T-helper 9 cell (primary cell): ENCODE results near the gene LARP4B.

Experiments used
- DNase-seq: peaks from one replicate; pipeline ENCODE4 v3.0.0-alpha.2; 2020

The LARP4B gene

GRCh38 chr10:921471-922414 lies 9.8 kb downstream of the LARP4B start:
- DNase-seq = no peak

- DNase-seq = no peak
These were observed 11.1 kb downstream of the LARP4B start for GRCh38 chr10:920450-920849.

GRCh38 chr10:919481-919880 lies 12.0 kb downstream of the LARP4B start:
- DNase-seq = no peak

DNA sequence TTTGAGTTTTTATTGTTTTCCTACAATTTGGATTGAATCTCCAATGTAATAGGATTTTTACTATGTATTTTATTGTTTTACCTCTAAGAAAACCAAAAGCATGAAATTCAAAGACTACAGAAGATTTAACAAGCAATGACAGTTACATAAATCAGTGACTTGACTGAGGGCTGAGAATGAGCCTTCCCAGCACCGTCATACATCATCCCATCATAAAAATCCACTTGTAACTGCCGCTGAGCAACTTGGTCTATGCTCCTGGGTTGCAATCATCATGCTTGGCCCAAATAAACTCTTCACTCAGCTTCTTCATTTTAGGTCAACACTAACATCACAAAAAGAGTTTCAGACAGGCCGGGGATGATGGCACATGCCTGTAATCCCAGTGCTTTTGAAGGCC lies 13.5 kb downstream of the LARP4B start:
- DNase-seq = no peak

DNA sequence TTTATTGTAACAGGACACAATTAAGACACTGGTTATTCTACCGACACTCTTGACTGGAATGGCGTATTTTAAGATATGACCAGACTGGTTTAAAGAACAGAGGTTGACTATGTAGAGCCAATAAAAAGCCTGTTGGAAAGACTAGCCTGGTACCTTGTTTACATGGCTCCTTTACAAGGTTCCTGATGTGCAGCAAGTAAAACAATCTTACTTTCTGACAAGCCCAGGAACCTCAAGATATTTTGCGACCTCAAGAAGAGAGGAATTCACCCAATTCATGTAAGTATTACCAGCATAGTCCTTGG lies 14.1 kb downstream of the LARP4B start:
- no peak for DNase-seq

- DNase-seq = no peak
These were observed 14.6 kb downstream of the LARP4B start for GRCh38 chr10:916716-917415.

- DNase-seq = no peak
These were observed 21.7 kb downstream of the LARP4B start for GRCh38 chr10:909831-910230.

DNA sequence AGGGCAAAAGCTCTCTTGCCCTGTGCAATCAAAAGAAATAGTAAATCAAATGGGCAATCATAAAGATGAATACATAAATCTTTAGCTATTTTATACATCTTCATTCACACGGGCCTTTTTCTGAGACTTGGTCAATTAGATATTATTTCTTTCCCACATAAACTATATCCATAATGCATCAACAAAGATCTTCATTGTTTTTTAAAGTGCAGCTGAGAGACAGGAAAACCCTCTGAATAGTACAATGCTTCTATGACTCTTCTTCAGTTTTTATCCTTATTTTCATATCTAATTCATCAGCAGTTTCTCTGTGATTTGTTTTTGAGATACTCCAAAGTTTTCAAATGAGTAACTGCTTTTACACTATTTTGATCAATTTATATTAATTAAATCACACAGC lies 25.5 kb downstream of the LARP4B start:
- no peak for DNase-seq

DNA sequence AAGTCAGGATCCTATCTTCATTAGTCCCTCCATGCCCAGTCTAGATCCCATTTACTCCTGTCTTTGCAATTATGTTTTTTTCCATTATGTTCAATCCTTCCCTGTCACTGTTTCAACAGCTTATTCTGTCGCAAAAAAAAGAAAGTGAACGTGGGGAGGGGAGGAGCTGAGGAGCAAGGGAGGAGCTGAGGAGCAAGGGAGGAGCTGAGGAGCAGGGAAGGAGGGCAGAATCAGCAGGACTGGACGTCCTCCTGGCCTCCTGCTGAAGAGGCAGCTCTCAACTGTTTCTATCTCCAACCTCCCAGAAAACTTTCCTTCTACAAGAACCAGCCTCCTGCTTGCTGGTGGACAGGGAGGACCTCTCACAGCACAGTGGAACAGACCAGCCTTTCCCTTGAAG lies 26.0 kb downstream of the LARP4B start:
- DNase-seq = no peak

GRCh38 chr10:904403-904802 lies 27.1 kb downstream of the LARP4B start:
- no peak for DNase-seq

- DNase-seq = no peak
These were observed 33.4 kb downstream of the LARP4B start for GRCh38 chr10:898141-898540.

- DNase-seq = no peak
These were observed 34.5 kb downstream of the LARP4B start for GRCh38 chr10:896982-897381.

DNA sequence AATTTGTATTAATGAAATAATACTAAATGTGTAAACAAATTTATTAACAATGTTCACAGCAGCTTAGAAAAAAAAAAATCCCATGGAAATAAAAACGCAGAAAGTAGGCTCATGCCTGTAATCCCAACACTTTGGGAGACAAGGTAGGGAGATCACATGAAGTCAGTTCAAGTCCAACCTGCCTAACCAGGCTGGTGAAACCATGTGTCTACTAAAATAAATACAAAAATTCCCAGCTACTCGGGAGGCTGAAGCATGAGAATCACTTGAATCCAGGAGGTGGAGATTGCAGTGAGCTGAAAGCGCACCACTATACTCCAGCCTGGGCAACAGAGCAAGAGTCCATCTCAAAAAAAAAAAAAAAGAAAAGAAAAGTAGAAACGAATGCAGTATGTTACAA lies 36.2 kb downstream of the LARP4B start:
- no peak for DNase-seq

DNA sequence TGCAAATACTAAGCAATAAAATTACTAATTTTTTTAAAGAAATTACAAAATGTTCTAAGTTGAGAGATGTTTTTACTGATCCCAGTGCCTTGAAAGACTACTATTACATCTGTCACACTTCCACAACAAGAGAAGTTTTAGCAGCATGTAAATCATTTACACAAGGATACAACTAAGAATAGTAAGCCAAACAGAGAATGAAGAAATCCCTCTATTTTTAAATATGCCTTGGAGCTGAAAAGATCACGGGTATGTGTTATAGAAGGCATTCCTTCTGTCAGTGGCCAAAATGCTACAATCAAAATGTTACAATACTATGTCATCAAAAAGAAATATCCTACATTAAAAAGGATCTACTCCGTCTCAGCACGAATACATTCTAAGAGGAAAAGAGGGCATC lies 52.6 kb downstream of the LARP4B start:
- DNase-seq = no peak

DNA sequence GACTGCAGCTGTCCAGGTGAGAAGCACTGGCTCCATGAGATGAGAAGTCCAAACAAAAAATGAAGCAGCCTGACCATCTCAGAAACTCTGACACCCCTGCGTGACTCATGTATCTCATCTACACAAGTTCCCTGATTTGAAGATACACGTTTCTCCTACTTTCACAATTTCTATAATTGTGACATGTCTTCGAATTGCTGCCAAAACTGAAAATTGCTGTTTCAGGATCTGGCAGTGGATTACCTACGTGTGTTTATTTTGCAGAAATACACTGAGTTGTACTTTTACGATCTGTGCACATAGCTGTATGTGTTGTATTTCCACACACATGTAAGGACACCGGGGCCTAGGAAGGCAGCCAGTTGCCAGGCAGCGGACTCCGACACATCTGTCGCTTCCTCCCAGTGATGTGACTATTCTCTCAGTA lies 53.2 kb downstream of the LARP4B start:
- DNase-seq = no peak

DNA sequence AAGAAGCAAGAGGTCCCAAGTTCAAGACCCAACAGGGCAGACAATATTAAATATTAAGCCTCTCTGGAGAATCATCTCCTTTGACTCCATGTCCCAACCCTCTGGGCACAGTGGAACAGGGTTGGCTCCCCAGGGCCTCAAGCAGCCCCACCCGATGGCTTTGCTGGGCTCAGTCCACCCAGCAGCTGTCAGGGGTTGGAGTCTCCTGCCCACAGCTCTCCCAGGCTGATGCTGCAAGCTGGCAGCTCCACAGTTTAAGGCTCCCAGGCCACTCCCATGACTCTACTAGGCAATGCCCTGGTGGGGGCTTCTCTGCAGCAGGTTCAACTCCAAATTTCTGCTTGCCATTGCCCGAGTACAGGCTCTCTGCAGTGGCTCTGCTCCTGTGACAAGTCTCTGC lies 55.1 kb downstream of the LARP4B start:
- DNase-seq = no peak

GRCh38 chr10:873020-873419 lies 58.5 kb downstream of the LARP4B start:
- no peak for DNase-seq

- no peak for DNase-seq
These were observed 59.5 kb downstream of the LARP4B start for GRCh38 chr10:871951-872403.

- no peak for DNase-seq
These were observed 60.8 kb downstream of the LARP4B start for GRCh38 chr10:870564-871166.

DNA sequence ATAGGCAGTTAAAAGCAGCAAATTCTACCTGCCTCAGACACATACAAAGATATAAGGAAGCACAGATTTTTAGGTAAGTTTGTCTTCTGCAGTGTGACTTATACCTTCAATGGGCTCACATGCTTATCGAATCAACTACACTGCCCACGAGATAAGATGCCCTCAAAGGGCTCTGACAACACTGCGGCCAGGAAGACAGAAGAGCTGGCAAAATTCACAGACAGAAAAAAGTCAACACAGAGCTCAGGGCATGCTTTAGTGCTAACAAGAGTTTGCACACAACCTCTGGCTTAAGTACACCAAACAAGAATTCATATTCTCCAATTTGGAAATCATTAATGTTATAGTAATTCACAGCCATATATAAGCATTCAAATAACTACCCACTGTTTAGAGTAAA lies 62.3 kb downstream of the LARP4B start:
- DNase-seq = no peak

DNA sequence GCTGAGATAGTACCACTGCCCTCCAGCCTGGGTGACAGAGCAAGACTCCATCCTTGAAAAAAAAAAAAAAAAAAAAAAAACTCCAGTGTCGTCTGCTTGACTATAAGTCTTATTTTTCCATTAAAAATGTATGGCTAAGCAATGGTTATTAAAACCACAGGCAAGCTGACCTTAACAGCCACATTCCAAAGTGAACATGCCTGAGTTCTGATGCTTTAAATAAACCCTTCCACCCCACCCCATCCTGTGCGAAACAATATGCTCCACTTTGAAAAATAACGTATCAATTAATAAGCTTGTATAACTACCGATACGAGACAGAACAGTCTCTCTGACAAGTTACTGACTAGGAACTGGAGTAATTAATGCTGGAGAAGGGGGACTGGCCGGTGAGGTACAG lies 63.7 kb downstream of the LARP4B start:
- DNase-seq = no peak

DNA sequence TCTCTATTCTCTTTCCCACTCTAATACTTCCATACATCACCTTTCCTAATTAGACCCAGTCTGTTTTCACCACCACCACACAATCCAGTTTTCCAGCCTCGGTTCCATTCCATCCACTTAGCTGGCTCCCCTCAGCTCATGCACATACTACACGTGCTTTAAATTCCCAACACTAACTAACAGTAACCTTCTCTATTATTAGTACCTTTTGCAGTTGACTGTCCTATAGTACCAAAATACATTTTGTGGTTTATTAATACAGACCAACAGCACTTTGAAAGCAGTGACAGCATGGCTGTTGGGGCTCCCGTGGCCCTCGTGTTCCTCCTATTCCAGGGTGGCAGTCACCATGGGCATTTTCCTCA lies 64.9 kb downstream of the LARP4B start:
- DNase-seq = no peak

- DNase-seq = no peak
These were observed 65.5 kb downstream of the LARP4B start for GRCh38 chr10:865924-866576.
